ENCODE measurements around the gene BTBD16. TPM values are rescaled to one million over a fixed set of nuclear protein-coding genes. Genes with fewer than 3 reads are reported as not detected.

BTBD16 gene
- total RNA-seq, 1 donor from 2014 or later: not detected

GRCh38 chr10:122379537-122379936 lies 108.4 kb downstream of the BTBD16 start:
- H3K27me3 Mint-ChIP-seq (ENCODE audit: low read depth): peaks cover 7% of the 10 kb centered on the region
- TF ChIP-seq CTCF (conservative IDR thresholded peaks at IDR 0.05): no peak
- no peak for DNase-seq (ENCODE audit: low read depth, low spot score)
- H3K9me3 Mint-ChIP-seq: no peaks in the 10 kb centered on the region
- H3K27ac Mint-ChIP-seq (ENCODE audit: unreplicated experiment): no peak overlapping the region
- peaks cover 4% of the 10 kb centered on the region for H3K36me3 Mint-ChIP-seq (ENCODE audit: low read depth)
- peak overlapping the region; percentile 13 for H3K4me3 Mint-ChIP-seq
- peaks cover 14% of the 10 kb centered on the region for H3K4me1 Mint-ChIP-seq

- H3K4me1 Mint-ChIP-seq: peaks cover 8% of the 10 kb centered on the region
- no peak for DNase-seq (ENCODE audit: low read depth, low spot score)
- no peaks in the 10 kb centered on the region for H3K9me3 Mint-ChIP-seq
- peaks cover 4% of the 10 kb centered on the region for H3K36me3 Mint-ChIP-seq (ENCODE audit: low read depth)
- H3K27ac Mint-ChIP-seq (ENCODE audit: unreplicated experiment): no peak overlapping the region
- peaks cover 2% of the 10 kb centered on the region for H3K27me3 Mint-ChIP-seq (ENCODE audit: low read depth)
- no peak overlapping the region for H3K4me3 Mint-ChIP-seq
- no peak for TF ChIP-seq CTCF (conservative IDR thresholded peaks at IDR 0.05)
These were observed 109.6 kb downstream of the BTBD16 start for GRCh38 chr10:122380703-122381102.

DNA sequence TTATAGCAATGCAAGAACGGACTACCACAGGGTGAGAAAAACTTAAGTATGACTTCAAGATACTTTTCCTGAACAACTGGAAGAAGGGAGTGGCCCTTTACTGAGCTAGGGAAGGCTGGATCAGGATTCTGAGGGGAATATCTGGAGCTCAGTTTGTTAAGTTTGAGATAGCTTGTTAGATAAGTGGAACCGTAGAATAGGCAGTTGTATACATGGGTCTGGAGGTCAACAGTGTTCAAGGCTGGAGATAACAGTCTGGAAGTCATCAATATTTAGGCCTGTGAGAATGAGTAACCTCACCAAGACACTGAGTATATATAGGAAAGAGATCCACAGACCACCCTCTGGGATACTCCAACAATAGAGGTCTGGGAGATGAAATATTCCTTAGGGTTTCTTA lies 110.6 kb downstream of the BTBD16 start:
- peaks cover 4% of the 10 kb centered on the region for H3K36me3 Mint-ChIP-seq (ENCODE audit: low read depth)
- peaks cover 1% of the 10 kb centered on the region for H3K4me1 Mint-ChIP-seq
- H3K9me3 Mint-ChIP-seq: no peaks in the 10 kb centered on the region
- DNase-seq (ENCODE audit: low read depth, low spot score): no peak
- H3K27ac Mint-ChIP-seq (ENCODE audit: unreplicated experiment): no peak overlapping the region
- TF ChIP-seq CTCF (conservative IDR thresholded peaks at IDR 0.05): no peak
- no peaks in the 10 kb centered on the region for H3K27me3 Mint-ChIP-seq (ENCODE audit: low read depth)
- no peak overlapping the region for H3K4me3 Mint-ChIP-seq

GRCh38 chr10:122386514-122386913 lies 115.4 kb downstream of the BTBD16 start:
- Mint-ChIP-seq H3K4me3 (no peak overlapping the region), H3K36me3 (ENCODE audit: low read depth) (peaks cover 3% of the 10 kb centered on the region), H3K27ac (ENCODE audit: unreplicated experiment) (no peak overlapping the region), H3K9me3 (no peaks in the 10 kb centered on the region), H3K4me1 (no peaks in the 10 kb centered on the region), H3K27me3 (ENCODE audit: low read depth) (no peaks in the 10 kb centered on the region)
- no peak for TF ChIP-seq CTCF (conservative IDR thresholded peaks at IDR 0.05)
- no peak for DNase-seq (ENCODE audit: low read depth, low spot score)

GRCh38 chr10:122387572-122387971 lies 116.5 kb downstream of the BTBD16 start:
- no peak for DNase-seq (ENCODE audit: low read depth, low spot score)
- TF ChIP-seq CTCF (conservative IDR thresholded peaks at IDR 0.05): no peak
- Mint-ChIP-seq H3K27me3 (ENCODE audit: low read depth) (no peaks in the 10 kb centered on the region), H3K36me3 (ENCODE audit: low read depth) (peaks cover 3% of the 10 kb centered on the region), H3K9me3 (no peaks in the 10 kb centered on the region), H3K27ac (ENCODE audit: unreplicated experiment) (no peak overlapping the region), H3K4me1 (no peaks in the 10 kb centered on the region), H3K4me3 (no peak overlapping the region)

Other genes with a start within 250 kb of the BTBD16 start
- 20.6 and 21.7 TPM in 2 replicates for gene PLEKHA1, start 103.4 kb downstream of the BTBD16 start, total RNA-seq
- gene ARMS2, start 183.4 kb downstream of the BTBD16 start, total RNA-seq: not detected in 2 replicates
- 8.2 and 9.0 TPM in 2 replicates for gene HTRA1, start 190.3 kb downstream of the BTBD16 start, total RNA-seq